ENCODE measurements around the gene REV1.
"Not testable (repeated sequence)": the region's sequence is repeated elsewhere in the genome, so short reads cannot be mapped to it uniquely, and the experiment has no call there.

Gene REV1

GRCh38 chr2:99512181-99512591, 22.4 kb upstream of the REV1 start:
- no peak for TF ChIP-seq CTCF (IDR thresholded peaks at IDR 0.05; ENCODE audit: borderline replicate concordance, insufficient read depth, low read depth, low read length)
- H3K4me3 ChIP-seq (ENCODE audit: low read depth, low read length), result no peak overlapping the region

- no peak overlapping the region for H3K4me3 ChIP-seq (ENCODE audit: low read depth, low read length)
- TF ChIP-seq CTCF (IDR thresholded peaks at IDR 0.05; ENCODE audit: borderline replicate concordance, insufficient read depth, low read depth, low read length), result no peak
These were observed 19.6 kb upstream of the REV1 start for GRCh38 chr2:99509387-99509786.

- no peak for TF ChIP-seq CTCF (IDR thresholded peaks at IDR 0.05; ENCODE audit: borderline replicate concordance, insufficient read depth, low read depth, low read length)
- no peak overlapping the region for H3K4me3 ChIP-seq (ENCODE audit: low read depth, low read length)
These were observed 18.4 kb upstream of the REV1 start for GRCh38 chr2:99507937-99508818.

- no peak overlapping the region for H3K4me3 ChIP-seq (ENCODE audit: low read depth, low read length)
- TF ChIP-seq CTCF (IDR thresholded peaks at IDR 0.05; ENCODE audit: borderline replicate concordance, insufficient read depth, low read depth, low read length), result no peak
These were observed 15.2 kb upstream of the REV1 start for GRCh38 chr2:99504844-99505584.

- H3K4me3 ChIP-seq (ENCODE audit: low read depth, low read length), result not testable (repeated sequence)
These were observed 14.0 kb upstream of the REV1 start for GRCh38 chr2:99503662-99504416.

- no peak for TF ChIP-seq CTCF (IDR thresholded peaks at IDR 0.05; ENCODE audit: borderline replicate concordance, insufficient read depth, low read depth, low read length)
- H3K4me3 ChIP-seq (ENCODE audit: low read depth, low read length), result no peak overlapping the region
These were observed 6.2 kb upstream of the REV1 start for GRCh38 chr2:99496021-99496420.

GRCh38 chr2:99495115-99495860, 5.5 kb upstream of the REV1 start:
- H3K4me3 ChIP-seq (ENCODE audit: low read depth, low read length), result no peak overlapping the region
- TF ChIP-seq CTCF (IDR thresholded peaks at IDR 0.05; ENCODE audit: borderline replicate concordance, insufficient read depth, low read depth, low read length), result no peak

Data from GM12875 (cell line).